NB4 (cell line): ENCODE data around the gene TNIP3.

Experiments
- DNase-seq: peaks from one replicate; pipeline ENCODE4 v3.0.0; 2010; ENCODE audit warnings: low read depth
- H3K4me3 ChIP-seq: one replicate; pipeline ENCODE4 v1.5.1; 2011; ENCODE audit warnings: mild to moderate bottlenecking, low read depth, low read length, moderate library complexity
- CTCF ChIP-seq: IDR thresholded peaks from one replicate; pipeline ENCODE4 v1.5.1; 2012; ENCODE audit warnings: low read depth, low read length
- MAX ChIP-seq: IDR thresholded peaks from 2 replicates; pipeline ENCODE4 v1.6.1; 2011; ENCODE audit warnings: low read depth, low read length
- MYC ChIP-seq: IDR thresholded peaks from 2 replicates; pipeline ENCODE4 v1.6.1; 2011; ENCODE audit warnings: low read depth, low read length
- POLR2A ChIP-seq: IDR thresholded peaks from 2 replicates; pipeline ENCODE4 v1.6.1; 2011; ENCODE audit warnings: mild to moderate bottlenecking; ENCODE audit not compliant: insufficient read length; ENCODE audit errors: extremely low read depth

TNIP3 gene

GRCh38 chr4:121154103-121154515 lies 10.0 kb downstream of the TNIP3 start:
- peak; percentile 80 for DNase-seq
- TF ChIP-seq MYC (no peak), MAX (no peak), CTCF (no peak), POLR2A (no peak)

GRCh38 chr4:121151942-121152341 lies 12.2 kb downstream of the TNIP3 start:
- no peak for DNase-seq
- no peak overlapping the region for H3K4me3 ChIP-seq
- TF ChIP-seq POLR2A, result no peak
- no peak for TF ChIP-seq MAX
- no peak for TF ChIP-seq CTCF
- TF ChIP-seq MYC, result no peak

More at GRCh38 chr4:121154103-121154515, 10.0 kb downstream of the TNIP3 start:
- peak overlapping the region; percentile 23 for H3K4me3 ChIP-seq

DNA sequence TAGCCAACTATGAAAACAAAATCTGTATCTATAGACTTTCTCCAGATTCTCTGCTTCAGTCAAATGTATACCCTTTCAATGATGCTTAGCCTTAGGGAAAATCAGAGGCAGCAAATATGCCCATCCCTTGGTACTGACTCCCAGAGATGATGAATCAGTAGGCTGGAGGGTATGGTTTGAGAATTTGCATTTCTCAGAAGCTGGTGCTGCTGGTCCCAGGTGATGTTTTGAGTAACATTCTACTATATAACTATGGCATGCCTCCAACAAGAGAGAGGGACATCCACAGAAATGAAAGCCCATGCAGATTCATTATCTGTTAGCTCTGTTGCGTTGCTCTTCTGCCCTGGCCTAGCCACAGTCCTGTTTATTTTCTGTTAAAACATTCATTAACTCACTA lies 13.6 kb downstream of the TNIP3 start:
- DNase-seq, result no peak
- no peak overlapping the region for H3K4me3 ChIP-seq
- no peak for TF ChIP-seq CTCF
- TF ChIP-seq POLR2A, result no peak
- no peak for TF ChIP-seq MAX
- no peak for TF ChIP-seq MYC

DNA sequence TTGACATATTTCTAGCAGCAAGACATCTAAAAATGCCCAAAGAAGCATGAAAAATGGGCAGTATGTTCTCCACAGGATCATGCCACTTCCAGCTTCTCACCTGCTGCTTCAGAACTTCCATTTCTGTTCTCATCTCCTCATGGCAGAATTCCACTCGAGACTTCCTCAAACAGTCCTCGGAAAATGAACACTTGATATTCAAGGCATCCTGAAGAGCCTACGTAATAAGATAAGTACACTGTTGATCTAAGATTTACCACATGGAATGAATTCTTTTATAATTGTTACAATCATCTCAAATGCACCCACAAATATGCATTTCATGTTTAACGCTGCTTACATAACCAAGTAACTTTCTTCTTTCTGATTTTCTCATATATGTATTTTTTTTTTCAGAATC lies 14.1 kb downstream of the TNIP3 start:
- no peak for DNase-seq
- TF ChIP-seq POLR2A (no peak), MAX (no peak), MYC (no peak), CTCF (no peak)
- no peak overlapping the region for H3K4me3 ChIP-seq

GRCh38 chr4:121148621-121149020 lies 15.5 kb downstream of the TNIP3 start:
- DNase-seq, result no peak
- H3K4me3 ChIP-seq, result no peak overlapping the region
- no peak for TF ChIP-seq POLR2A
- no peak for TF ChIP-seq MYC
- no peak for TF ChIP-seq MAX
- no peak for TF ChIP-seq CTCF

GRCh38 chr4:121148000-121148399 lies 16.1 kb downstream of the TNIP3 start:
- TF ChIP-seq MAX (no peak), POLR2A (no peak), MYC (no peak), CTCF (no peak)

More at GRCh38 chr4:121148000-121148399, 16.1 kb downstream of the TNIP3 start:
- H3K4me3 ChIP-seq, result no peak overlapping the region
- DNase-seq, result no peak
